H1 (cell line): ENCODE measurements around the gene SLC38A10. TPM values are rescaled to one million over a fixed set of nuclear protein-coding genes. Genes with fewer than 3 reads are reported as not detected.

Experiments used
- CTCF ChIA-PET: fragments of 300-600 bp; sonication (Branson Sonifier 250); formaldehyde crosslinking; loops from one replicate; lab custom pipeline; 2021; ENCODE audit not compliant: partially characterized antibody; lab: Charles Lee
- POLR2A ChIA-PET: fragments of 300-600 bp; sonication (Branson Sonifier 250); formaldehyde crosslinking; loops from one replicate; lab custom pipeline; 2021; ENCODE audit warnings: inconsistent platforms; ENCODE audit not compliant: partially characterized antibody; lab: Charles Lee
- DNase-seq, 2 experiments: peaks; one replicate each; pipeline versions ENCODE4 v3.0.0 to v3.0.0-alpha.2; 2010 to 2022; ENCODE audit warnings: low spot score in 2 of 2, low read depth in 1 of 2, mixed read lengths in 1 of 2
- FAIRE-seq: peaks from 2 replicates; lab custom pipeline; 2011; peaks lifted over from hg19 to GRCh38; lab: Jason Lieb, UNC
- H2AFZ ChIP-seq: 2 replicates; pipeline ENCODE4 v1.8.1; 2012; ENCODE audit warnings: low read length, inconsistent platforms
- H2AK5ac ChIP-seq: 2 replicates; pipeline ENCODE4 v1.6.1; 2013; ENCODE audit warnings: low read depth, low read length
- H2BK120ac ChIP-seq: replicated peaks from 2 replicates; pipeline ENCODE3; 2013; ENCODE audit warnings: low read depth, low read length, inconsistent platforms
- H2BK12ac ChIP-seq: 2 replicates; pipeline ENCODE4 v1.6.1; 2013; ENCODE audit warnings: low read depth, low read length
- H2BK15ac ChIP-seq: 2 replicates; pipeline ENCODE4 v1.6.1; 2013; ENCODE audit warnings: low read length
- H2BK20ac ChIP-seq: 2 replicates; pipeline ENCODE4 v1.6.1; 2013; ENCODE audit warnings: low read length
- H2BK5ac ChIP-seq: 2 replicates; pipeline ENCODE4 v1.6.1; 2013; ENCODE audit warnings: low read depth, low read length
- H3K14ac ChIP-seq: 2 replicates; pipeline ENCODE4 v1.6.1; 2013; ENCODE audit warnings: inconsistent platforms; ENCODE audit not compliant: insufficient read length
- H3K18ac ChIP-seq: 2 replicates; pipeline ENCODE4 v1.6.1; 2013; ENCODE audit warnings: low read length; ENCODE audit errors: extremely low read depth
- H3K23ac ChIP-seq: 2 replicates; pipeline ENCODE4 v1.6.1; 2013; ENCODE audit warnings: inconsistent platforms; ENCODE audit not compliant: insufficient read length
- H3K23me2 ChIP-seq: 2 replicates; pipeline ENCODE4 v1.6.1; 2013; ENCODE audit warnings: low read depth, low read length
- H3K27ac ChIP-seq: 2 replicates; pipeline ENCODE4 v1.6.1; 2011; ENCODE audit warnings: low read depth, low read length, inconsistent platforms
- H3K27me3 ChIP-seq, 4 experiments: replicated peaks in 1 of 4; 1 replicate in 1 of 4; 2 replicates in 3 of 4; pipeline versions ENCODE4 v1.6.1 to v1.8.1; 2011 to 2013; ENCODE audit warnings: low read length in 3 of 4, mild to moderate bottlenecking in 3 of 4, inconsistent platforms in 2 of 4, mixed read lengths in 2 of 4, moderate library complexity in 1 of 4; ENCODE audit not compliant: control insufficient read depth in 3 of 4, insufficient read depth in 3 of 4; ENCODE audit errors: extremely low read depth in 1 of 4
- H3K36me3 ChIP-seq, 4 experiments: 2 replicates each; pipeline versions ENCODE4 v1.6.1 to v1.8.1; 2011 to 2013; ENCODE audit warnings: mild to moderate bottlenecking in 4 of 4, low read length in 3 of 4, moderate library complexity in 2 of 4, control low read depth in 1 of 4, inconsistent platforms in 1 of 4; ENCODE audit not compliant: insufficient read depth in 4 of 4, control insufficient read depth in 2 of 4
- H3K4ac ChIP-seq: replicated peaks from 2 replicates; pipeline ENCODE3; 2013; ENCODE audit warnings: low read length, low read depth, mixed read lengths, inconsistent platforms; ENCODE audit not compliant: insufficient read length
- H3K4me1 ChIP-seq, 4 experiments: replicated peaks in 1 of 4; 1 replicate in 1 of 4; 2 replicates in 3 of 4; pipeline versions ENCODE4 v1.6.1 to v1.8.1; 2011 to 2013; ENCODE audit warnings: low read length in 3 of 4, inconsistent platforms in 2 of 4, mixed read lengths in 1 of 4; ENCODE audit not compliant: insufficient read depth in 4 of 4, control insufficient read depth in 3 of 4
- H3K4me2 ChIP-seq, 2 experiments: 2 replicates each; pipeline versions ENCODE4 v1.6.1 to v1.8.1; 2011 to 2013; ENCODE audit warnings: low read depth in 2 of 2, low read length in 2 of 2, control low read depth in 1 of 2, inconsistent platforms in 1 of 2, mild to moderate bottlenecking in 1 of 2; ENCODE audit not compliant: insufficient read depth in 1 of 2
- H3K4me3 ChIP-seq, 4 experiments: fragments of 200-600, 300-600 bp in 1 of 4; sonication (generic), shearing (Covaris generic), sonication (Bioruptor Twin) in 1 of 4; 2 replicates each; pipeline versions ENCODE4 v1.5.1 to v1.8.1; 2011 to 2016; ENCODE audit warnings: low read length in 4 of 4, low read depth in 3 of 4, control low read depth in 2 of 4, inconsistent platforms in 2 of 4, mild to moderate bottlenecking in 2 of 4, mixed read lengths in 1 of 4, moderate library complexity in 1 of 4; ENCODE audit not compliant: insufficient read depth in 2 of 4; ENCODE audit errors: extremely low read depth in 1 of 4
- H3K56ac ChIP-seq: replicated peaks from 2 replicates; pipeline ENCODE3; 2013; ENCODE audit warnings: low read depth, mild to moderate bottlenecking, mixed read lengths, low read length, inconsistent platforms; ENCODE audit not compliant: insufficient read length
- H3K79me1 ChIP-seq: 2 replicates; pipeline ENCODE4 v1.6.1; 2013; ENCODE audit warnings: low read depth, low read length, control low read depth
- H3K79me2 ChIP-seq, 2 experiments: 2 replicates each; pipeline versions ENCODE4 v1.6.1 to v1.8.1; 2012 to 2013; ENCODE audit warnings: low read length in 2 of 2, mild to moderate bottlenecking in 2 of 2, inconsistent platforms in 1 of 2; ENCODE audit not compliant: insufficient read depth in 2 of 2, control insufficient read depth in 1 of 2
- H3K9ac ChIP-seq, 4 experiments: replicated peaks in 1 of 4; 1 replicate in 1 of 4; 2 replicates in 3 of 4; pipeline versions ENCODE4 v1.6.1 to v1.8.1; 2011 to 2013; ENCODE audit warnings: low read depth in 3 of 4, low read length in 3 of 4, control low read depth in 2 of 4, mild to moderate bottlenecking in 2 of 4, moderate library complexity in 2 of 4, inconsistent platforms in 1 of 4; ENCODE audit errors: extremely low read depth in 1 of 4
- H3K9me3 ChIP-seq, 2 experiments: 2 replicates each; pipeline versions ENCODE4 v1.6.1 to v1.8.1; 2012 to 2013; ENCODE audit warnings: mild to moderate bottlenecking in 2 of 2, moderate library complexity in 2 of 2, control low read depth in 1 of 2, inconsistent platforms in 1 of 2, low read depth in 1 of 2, low read length in 1 of 2, mixed read lengths in 1 of 2; ENCODE audit not compliant: insufficient read depth in 2 of 2
- H4K20me1 ChIP-seq, 2 experiments: replicated peaks in 1 of 2; 2 replicates each; pipeline versions ENCODE3 to v1.8.1; 2011 to 2013; ENCODE audit warnings: inconsistent platforms in 2 of 2, low read length in 2 of 2, mild to moderate bottlenecking in 1 of 2; ENCODE audit not compliant: insufficient read depth in 2 of 2, control insufficient read depth in 1 of 2
- H4K5ac ChIP-seq: 2 replicates; pipeline ENCODE4 v1.6.1; 2013; ENCODE audit warnings: low read length, low read depth, mixed read lengths, inconsistent platforms; ENCODE audit not compliant: insufficient read length
- H4K8ac ChIP-seq: 2 replicates; pipeline ENCODE4 v1.8.0; 2013; ENCODE audit warnings: mild to moderate bottlenecking, moderate library complexity, low read length, inconsistent platforms; ENCODE audit not compliant: insufficient read depth; ENCODE audit errors: extremely low read depth
- H4K91ac ChIP-seq: replicated peaks from 2 replicates; pipeline ENCODE3; 2013; ENCODE audit warnings: low read length, mixed read lengths, inconsistent platforms; ENCODE audit not compliant: insufficient read length
- ASH2L ChIP-seq: fragments of 200-600, 300-600 bp; sonication (generic); IDR thresholded peaks from one replicate; pipeline ENCODE4 v1.7.1; 2017; ENCODE audit warnings: low read length
- BACH1 ChIP-seq: IDR thresholded peaks from 2 replicates; pipeline ENCODE4 v1.6.1; 2012; ENCODE audit warnings: low read length, improper control_type of control experiment
- CTBP2 ChIP-seq: IDR thresholded peaks from 2 replicates; pipeline ENCODE4 v1.7.0; 2011; ENCODE audit warnings: borderline replicate concordance, mild to moderate bottlenecking, moderate library complexity, mixed read lengths, low read length; ENCODE audit not compliant: insufficient read depth, insufficient read length
- EZH2 ChIP-seq: fragments of 200-600 bp; sonication (generic); IDR thresholded peaks from 2 replicates; pipeline ENCODE4 v1.7.1; 2012; ENCODE audit warnings: low read depth, mild to moderate bottlenecking, moderate library complexity, low read length, inconsistent platforms; ENCODE audit not compliant: severe bottlenecking
- HDAC6 ChIP-seq: IDR thresholded peaks from one replicate; pipeline ENCODE4 v1.7.1; 2012; ENCODE audit warnings: low read depth, mild to moderate bottlenecking, inconsistent platforms, low read length, moderate library complexity
- JUN ChIP-seq: IDR thresholded peaks from 2 replicates; pipeline ENCODE4 v1.6.1; 2011; ENCODE audit warnings: low read depth, mild to moderate bottlenecking, improper control_type of control experiment, low read length
- JUND ChIP-seq: IDR thresholded peaks from 2 replicates; pipeline ENCODE4 v1.6.1; 2011; ENCODE audit warnings: mild to moderate bottlenecking, improper control_type of control experiment, low read length
- KDM1A ChIP-seq: fragments of 200-600, 300-600 bp; sonication (generic); IDR thresholded peaks from 2 replicates; pipeline ENCODE4 v1.7.1; 2016; ENCODE audit warnings: mild to moderate bottlenecking, low read length, borderline replicate concordance
- KDM4A ChIP-seq: IDR thresholded peaks from one replicate; pipeline ENCODE4 v1.7.1; 2012; ENCODE audit warnings: low read depth, mild to moderate bottlenecking, moderate library complexity, low read length, inconsistent platforms; ENCODE audit not compliant: severe bottlenecking
- POLR2AphosphoS5 ChIP-seq: IDR thresholded peaks from 2 replicates; pipeline ENCODE4 v1.6.1; 2011; ENCODE audit warnings: low read depth, low read length
- RAD21 ChIP-seq, 2 experiments: IDR thresholded peaks in 1 of 2; conservative IDR thresholded peaks in 1 of 2; 2 replicates each; pipeline ENCODE4 v1.6.1; 2011; ENCODE audit warnings: low read depth in 2 of 2, low read length in 2 of 2, improper control_type of control experiment in 1 of 2, inconsistent platforms in 1 of 2, mild to moderate bottlenecking in 1 of 2, moderate library complexity in 1 of 2
- TEAD4 ChIP-seq: IDR thresholded peaks from 2 replicates; pipeline ENCODE4 v1.6.1; 2012; ENCODE audit warnings: low read depth, low read length, inconsistent platforms, mixed read lengths
- WGBS, 2 experiments: shearing (Covaris generic) in 1 of 2; methylation state at CpG; one replicate each; pipeline versions ENCODE4 v1.1.6 to v1.1.7; 2013 to 2015; ENCODE audit warnings: low lambda C conversion rate in 2 of 2, mixed read lengths in 2 of 2, inconsistent platforms in 1 of 2, low coverage in 1 of 2, missing lambda C conversion rate in 1 of 2; ENCODE audit not compliant: insufficient replicate concordance in 2 of 2, insufficient coverage in 1 of 2, insufficient read length in 1 of 2; ENCODE audit errors: extremely low coverage in 1 of 2, missing lambda C conversion rate in 1 of 2; 5-methylcytosine and 5-hydroxymethylcytosine counted together
- polyA plus RNA-seq, 7 experiments: library from polyadenylated mRNA; depleted of rRNA in 3 of 7; stranded (reverse) in 5 of 7; unstranded in 2 of 7; fragments of >200 nt in 5 of 7; fragments of 200-250 nt in 2 of 7; gene quantifications; 1 replicate in 5 of 7; 2 replicates in 1 of 7; 4 replicates in 1 of 7; pipeline versions ENCODE4 v1.2.1 to v1.2.3, GENCODE V29; 2011 to 2013; ENCODE audit warnings: missing spikeins in 2 of 7, mixed read lengths in 2 of 7
- total RNA-seq: library from RNA; stranded (reverse); fragmentation: NEBNext Ultra II Directional; extraction: Animal tissue kit (Norgen Biotek cat#: 25700); gene quantifications from 2 replicates; pipeline ENCODE4 v1.2.1, GENCODE V29; 2021

SLC38A10 gene
- total and polyA plus RNA-seq, 2 of the 8 experiments (the other 6 are each of a cell fraction or from before 2014, with no cell fraction given): 26.4 to 41.0 TPM

- no peaks in the 10 kb centered on the region for H3K79me2 ChIP-seq
- FAIRE-seq (no peak), DNase-seq (no peak)
- 94% methylated on average over 20 of the region's 21 CpGs; no CpG with 5 or more reads in 1 of the 2 experiments for WGBS, 2 experiments
- no peak overlapping the region for H2BK120ac ChIP-seq
- no peak overlapping the region for H3K4me3 ChIP-seq
- H2AK5ac ChIP-seq: no peak overlapping the region
- no peak overlapping the region for H4K5ac ChIP-seq
- no peak overlapping the region for H2BK20ac ChIP-seq
- no peak overlapping the region for H3K23ac ChIP-seq
- peaks cover 0 to 4% of the 10 kb centered on the region in 2 experiments for H4K20me1 ChIP-seq
- no peak overlapping the region for H2BK15ac ChIP-seq
- H3K18ac ChIP-seq: no peak overlapping the region
- H2AFZ ChIP-seq: no peak overlapping the region
- POLR2A ChIA-PET: interaction anchor here (1.0 to 1.7 kb wide), 4 partner anchors 13 to 49 kb away, joined by 3 read pairs; no protein-coding TSS in a partner anchor
- H3K27ac ChIP-seq: no peak overlapping the region
- H3K4ac ChIP-seq: no peak overlapping the region
- H3K79me1 ChIP-seq: no peaks in the 10 kb centered on the region
- H3K23me2 ChIP-seq: no peaks in the 10 kb centered on the region
- H2BK12ac ChIP-seq: no peak overlapping the region
- no peaks in the 10 kb centered on the region for H3K27me3 ChIP-seq
- H3K36me3 ChIP-seq: peaks cover 2 to 26% (median 5%) of the 10 kb centered on the region in 4 experiments; a peak in 3 of 8 replicates
- H2BK5ac ChIP-seq: no peak overlapping the region
- H3K56ac ChIP-seq: no peak overlapping the region
- H3K9ac ChIP-seq: no peak overlapping the region
- no peak overlapping the region for H3K4me2 ChIP-seq
- no peak overlapping the region for H4K8ac ChIP-seq
- H3K9me3 ChIP-seq: no peaks in the 10 kb centered on the region
- H3K14ac ChIP-seq: no peak overlapping the region
- no peak overlapping the region for H4K91ac ChIP-seq
- CTCF ChIA-PET: interaction anchor here (0.8 to 3.7 kb wide), 7 partner anchors 10 to 242 kb away, joined by 3 to 16 read pairs (median 5); no protein-coding TSS in a partner anchor
- H3K4me1 ChIP-seq: no peaks in the 10 kb centered on the region; a peak in 1 of 7 replicates
- TF ChIP-seq KDM4A (no peak), BACH1 (no peak), RAD21 (IDR thresholded peaks at IDR 0.05 in 1 of 2, conservative IDR thresholded peaks at IDR 0.05 in 1 of 2; ENCODE audit: low read depth in 2 of 2, low read length in 2 of 2) (no peak), CTBP2 (no peak), JUN (no peak), ASH2L (no peak), HDAC6 (no peak), JUND (no peak), TEAD4 (no peak), KDM1A (no peak), EZH2 (no peak), POLR2AphosphoS5 (no peak)
These were observed 97.1 kb downstream of the SLC38A10 start for GRCh38 chr17:81197831-81198490.
